ENCODE data around the gene CDKN2C.

GRCh38 chr1:50996083-50996482, 26.0 kb downstream of the CDKN2C start:
- no peak for TF ChIP-seq POLR2AphosphoS5 (IDR thresholded peaks at IDR 0.05)
- no peak for TF ChIP-seq CTCF (IDR thresholded peaks at IDR 0.05)

All from suprapubic skin (tissue), 3 donors.